Omental fat pad (tissue), 4 donors: ENCODE measurements around the gene NUP37. TPM values are rescaled to one million over a fixed set of nuclear protein-coding genes. Genes with fewer than 3 reads are reported as not detected.

ENCODE experiments used
- ATAC-seq: fragments of 150-250 bp; one replicate; pipeline ENCODE4 v1.9.1; 2016; ENCODE audit warnings: mild to moderate bottlenecking, moderate library complexity; ENCODE audit not compliant: low FRiP score
- DNase-seq: peaks from one replicate; pipeline ENCODE4 v3.0.0-alpha.2; 2019; ENCODE audit warnings: low spot score
- total RNA-seq, 4 donors: library from RNA; depleted of rRNA; stranded (reverse); fragments of >200 nt; gene quantifications; one replicate each; pipeline ENCODE4 v1.1.0, GENCODE V29; 2016
- TF ChIP-seq, protein P1 (sequence below), 3 donors: fragments of 450-650 bp; IDR thresholded peaks; one replicate each; pipeline ENCODE4 v1.5.1; 2016 to 2017; ENCODE audit warnings: antibody characterized with exemption in 3 of 3, mild to moderate bottlenecking in 3 of 3, moderate library complexity in 2 of 3

NUP37 gene
- total RNA-seq, 4 donors from 2014 or later, result 14.9 to 22.9 (median 19.0) TPM

DNA sequence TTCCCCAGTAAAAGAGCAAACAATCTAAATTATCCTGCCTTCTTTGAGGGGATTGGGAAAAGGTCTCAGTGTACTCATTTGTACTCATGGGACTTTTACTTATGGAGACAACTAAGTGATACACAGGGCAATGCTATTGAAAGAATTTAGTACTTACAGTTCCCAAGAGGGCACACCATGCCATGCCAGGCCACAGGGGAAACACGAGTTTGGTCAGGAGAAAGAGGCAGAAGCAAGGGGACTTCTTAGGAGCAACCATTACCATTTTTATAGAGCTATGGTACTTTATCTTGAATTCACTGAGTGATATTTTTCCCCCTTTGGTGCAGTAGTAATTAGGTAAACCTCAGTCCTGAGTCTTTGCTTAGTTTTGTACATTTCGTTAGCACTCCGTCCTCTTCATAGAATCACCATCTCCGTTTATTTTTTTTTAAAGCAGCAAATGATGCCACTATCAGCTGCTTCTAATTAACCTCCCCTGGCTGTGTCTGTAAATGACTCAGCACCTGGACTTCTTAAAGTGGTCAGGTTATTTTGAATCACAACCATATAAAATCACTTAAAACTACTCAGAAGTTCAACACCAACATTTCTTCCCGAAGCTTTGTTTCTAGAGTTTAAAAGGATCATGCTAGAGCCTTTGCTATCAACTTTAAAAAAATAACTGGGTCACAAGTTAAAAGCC is 52.2 kb downstream of the NUP37 start:
- no peak for DNase-seq
- peak; percentile 55 for ATAC-seq

DNA sequence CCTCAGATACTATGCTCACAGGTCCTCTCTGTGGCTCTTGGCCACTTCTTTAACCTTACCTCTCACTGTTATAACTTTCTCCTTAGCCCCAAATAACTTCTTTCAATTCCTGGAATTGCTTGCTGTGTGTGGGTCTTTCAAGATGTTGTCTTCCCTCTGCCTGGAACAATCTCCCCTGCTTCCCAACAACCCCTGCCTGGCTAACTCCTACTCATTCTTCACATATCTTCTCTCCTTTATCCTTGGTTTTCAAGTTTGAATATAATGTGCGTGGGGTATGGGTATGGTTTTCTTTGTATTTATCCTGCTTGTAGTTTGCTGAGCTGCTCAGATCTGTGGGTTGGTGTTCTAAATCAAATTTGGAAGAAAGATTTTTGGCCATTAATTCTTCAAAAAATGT is 55.4 kb downstream of the NUP37 start:
- no peak for ATAC-seq
- DNase-seq, result no peak
- TF ChIP-seq, protein P1, sequence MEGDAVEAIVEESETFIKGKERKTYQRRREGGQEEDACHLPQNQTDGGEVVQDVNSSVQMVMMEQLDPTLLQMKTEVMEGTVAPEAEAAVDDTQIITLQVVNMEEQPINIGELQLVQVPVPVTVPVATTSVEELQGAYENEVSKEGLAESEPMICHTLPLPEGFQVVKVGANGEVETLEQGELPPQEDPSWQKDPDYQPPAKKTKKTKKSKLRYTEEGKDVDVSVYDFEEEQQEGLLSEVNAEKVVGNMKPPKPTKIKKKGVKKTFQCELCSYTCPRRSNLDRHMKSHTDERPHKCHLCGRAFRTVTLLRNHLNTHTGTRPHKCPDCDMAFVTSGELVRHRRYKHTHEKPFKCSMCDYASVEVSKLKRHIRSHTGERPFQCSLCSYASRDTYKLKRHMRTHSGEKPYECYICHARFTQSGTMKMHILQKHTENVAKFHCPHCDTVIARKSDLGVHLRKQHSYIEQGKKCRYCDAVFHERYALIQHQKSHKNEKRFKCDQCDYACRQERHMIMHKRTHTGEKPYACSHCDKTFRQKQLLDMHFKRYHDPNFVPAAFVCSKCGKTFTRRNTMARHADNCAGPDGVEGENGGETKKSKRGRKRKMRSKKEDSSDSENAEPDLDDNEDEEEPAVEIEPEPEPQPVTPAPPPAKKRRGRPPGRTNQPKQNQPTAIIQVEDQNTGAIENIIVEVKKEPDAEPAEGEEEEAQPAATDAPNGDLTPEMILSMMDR (IDR thresholded peaks at IDR 0.05), result no peak

More for the DNA sequence above, 52.2 kb downstream of the NUP37 start:
- TF ChIP-seq, protein P1 (IDR thresholded peaks at IDR 0.05), result no peak

DNA sequence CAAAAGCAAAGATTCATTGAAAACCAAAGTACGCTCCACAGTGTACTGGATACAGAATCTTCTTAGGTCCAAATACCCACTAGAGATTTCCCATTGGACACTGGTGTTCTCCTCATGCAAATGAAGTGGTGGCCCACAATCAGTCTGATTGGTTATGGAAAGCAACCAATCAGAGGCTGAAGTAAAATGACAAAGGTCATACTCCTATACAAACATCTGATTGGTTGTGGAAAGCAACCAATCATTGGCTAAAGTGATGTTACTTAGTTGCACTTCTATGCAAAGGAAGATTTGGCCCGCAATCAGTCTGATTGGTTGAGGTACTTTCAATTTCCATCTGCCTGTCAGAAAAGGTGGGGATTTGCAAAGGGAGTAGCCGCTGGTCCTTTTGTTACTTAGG is 56.8 kb downstream of the NUP37 start:
- DNase-seq (no peak), ATAC-seq (no peak)
- TF ChIP-seq, protein P1 (IDR thresholded peaks at IDR 0.05), result no peak

DNA sequence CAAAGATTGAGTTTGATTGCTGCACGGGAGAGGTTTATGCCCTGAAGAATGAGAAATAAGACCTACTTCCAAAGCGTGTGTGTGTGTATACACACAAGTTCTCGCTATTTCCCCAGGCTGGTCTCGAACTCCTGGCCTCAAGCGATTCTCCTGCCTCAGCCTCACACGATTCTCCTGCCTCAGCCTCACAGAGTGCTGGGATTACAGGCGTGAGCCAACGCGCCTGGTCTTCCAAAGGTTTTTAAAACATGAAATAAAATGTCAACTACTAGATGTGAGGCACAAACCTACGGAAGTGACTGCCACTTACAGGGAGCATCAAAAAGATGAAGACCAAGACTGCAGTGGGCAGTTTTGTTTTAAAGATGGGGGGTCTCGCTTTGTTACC is 57.5 kb downstream of the NUP37 start:
- ATAC-seq (no peak), DNase-seq (no peak)
- TF ChIP-seq, protein P1 (IDR thresholded peaks at IDR 0.05), result no peak

DNA sequence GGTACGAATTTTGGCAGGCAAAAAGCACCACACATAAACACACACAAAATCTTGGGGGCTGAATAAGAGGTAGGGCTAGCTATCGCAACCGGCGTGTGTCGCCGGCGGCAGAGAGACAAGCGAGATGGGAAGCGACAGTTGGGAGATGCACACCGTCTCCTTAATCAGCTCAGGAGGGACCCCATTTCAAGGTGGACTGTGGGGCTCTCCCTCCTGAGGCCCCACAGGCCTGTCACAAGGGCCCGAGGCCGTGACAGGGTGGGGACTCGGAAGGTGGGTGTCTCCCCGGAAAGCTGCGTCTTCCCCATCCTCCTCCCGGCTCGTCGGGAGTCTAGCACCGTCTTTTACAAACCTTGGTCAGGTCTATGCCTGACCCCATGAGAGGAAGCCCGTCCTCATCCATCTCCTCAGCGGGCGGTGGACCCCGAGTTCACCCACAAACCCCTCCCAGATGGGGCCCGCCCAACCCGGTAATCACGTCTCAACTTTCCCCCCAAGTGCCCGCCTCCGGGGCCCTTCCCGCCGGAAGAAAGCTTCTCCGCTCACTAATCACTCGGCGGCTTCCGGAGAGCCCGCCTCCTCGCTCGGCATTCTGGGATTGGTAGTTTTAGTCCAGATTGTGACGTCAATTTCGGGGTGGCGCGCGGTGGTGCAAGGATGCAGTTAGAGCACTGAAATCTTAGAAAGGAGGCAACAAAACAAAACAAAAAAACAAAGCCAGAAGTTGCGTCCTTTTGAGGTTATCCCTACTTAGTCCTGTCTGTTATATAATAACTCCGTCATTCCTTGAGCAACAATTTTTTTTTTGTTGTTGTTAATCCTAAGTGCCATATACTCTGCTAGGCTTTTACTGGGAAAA is 58.1 kb downstream of the NUP37 start, which contains the start of gene WASHC3:
WASHC3 (minus strand) TSS at position 432 of the 859 bp plus-strand sequence; CDS start at position 403, 29 bp downstream.
- DNase-seq, result peak; percentile 87
- TF ChIP-seq, protein P1 (IDR thresholded peaks at IDR 0.05), result no peak
- peak; percentile 98 for ATAC-seq

DNA sequence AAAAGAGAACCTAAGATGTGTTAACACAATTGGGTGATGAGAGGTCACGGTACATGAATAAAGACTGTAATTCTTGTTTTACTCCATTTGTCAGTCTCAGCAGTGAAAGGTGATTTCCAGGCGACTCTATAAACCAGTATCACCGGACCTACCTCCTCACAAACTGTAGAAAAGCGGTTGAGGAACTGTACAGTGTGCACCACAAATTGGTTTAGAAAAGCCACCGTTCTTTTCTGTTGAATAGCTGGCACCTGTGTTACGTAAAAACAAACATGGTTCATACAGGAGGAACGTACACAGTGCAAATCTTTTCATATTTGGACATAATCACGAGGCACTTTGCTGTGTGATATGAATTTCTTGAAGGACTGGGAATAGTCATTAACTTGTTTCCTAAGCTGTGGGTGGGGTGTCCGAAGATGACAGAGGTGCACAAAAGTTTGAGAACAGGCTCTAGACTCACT is 58.8 kb downstream of the NUP37 start:
- TF ChIP-seq, protein P1 (IDR thresholded peaks at IDR 0.05), result no peak
- peak; percentile 47 for ATAC-seq
- DNase-seq, result no peak
